Right hindlimb (tissue), 1 donor: ENCODE results near the gene ST3GAL5.
"Not testable (repeated sequence)": the region's sequence is repeated elsewhere in the genome, so short reads cannot be mapped to it uniquely, and the experiment has no call there.

ENCODE experiments used
- DNase-seq: peaks from one replicate; pipeline ENCODE4 v3.0.0-alpha.2; 2018

ST3GAL5 gene

GRCh38 chr2:85893428-85894258 lies 4.9 kb upstream of the ST3GAL5 start:
- DNase-seq = no peak

- DNase-seq = no peak
Measured at GRCh38 chr2:85892216-85892944, 3.6 kb upstream of the ST3GAL5 start.

- DNase-seq = no peak
Measured at GRCh38 chr2:85890522-85891176, 1.9 kb upstream of the ST3GAL5 start.

- DNase-seq = no peak
Measured at GRCh38 chr2:85889627-85890281, 964 bp upstream of the ST3GAL5 start.

GRCh38 chr2:85888020-85888683 lies 638 bp downstream of the ST3GAL5 start:
- no peak for DNase-seq

GRCh38 chr2:85887566-85888019 lies 1.2 kb downstream of the ST3GAL5 start:
- peak; percentile 66 for DNase-seq

- DNase-seq = no peak
Measured at GRCh38 chr2:85886590-85886989, 2.2 kb downstream of the ST3GAL5 start.

- no peak for DNase-seq
Measured at GRCh38 chr2:85886141-85886540, 2.6 kb downstream of the ST3GAL5 start.

GRCh38 chr2:85881781-85882180 lies 7.0 kb downstream of the ST3GAL5 start:
- not testable (repeated sequence) for DNase-seq

- not testable (repeated sequence) for DNase-seq
Measured at GRCh38 chr2:85880716-85881328, 8.0 kb downstream of the ST3GAL5 start.

GRCh38 chr2:85878719-85879370 lies 9.9 kb downstream of the ST3GAL5 start:
- no peak for DNase-seq

GRCh38 chr2:85875350-85876050 lies 13.3 kb downstream of the ST3GAL5 start:
- DNase-seq = no peak

GRCh38 chr2:85873679-85874078 lies 15.1 kb downstream of the ST3GAL5 start:
- no peak for DNase-seq

- DNase-seq = no peak
Measured at GRCh38 chr2:85872536-85873161, 16.1 kb downstream of the ST3GAL5 start.

GRCh38 chr2:85871494-85872164 lies 17.2 kb downstream of the ST3GAL5 start:
- DNase-seq = no peak

GRCh38 chr2:85868822-85869221 lies 20.0 kb downstream of the ST3GAL5 start:
- no peak for DNase-seq

GRCh38 chr2:85867556-85868292 lies 21.1 kb downstream of the ST3GAL5 start:
- no peak for DNase-seq

GRCh38 chr2:85867121-85867520 lies 21.7 kb downstream of the ST3GAL5 start:
- no peak for DNase-seq

GRCh38 chr2:85866165-85866659 lies 22.6 kb downstream of the ST3GAL5 start:
- no peak for DNase-seq
